Measurements from ENCODE around the gene TFDP1. TPM values are rescaled to one million over a fixed set of nuclear protein-coding genes. Genes with fewer than 3 reads are reported as not detected.
"Not testable (repeated sequence)": the region's sequence is repeated elsewhere in the genome, so short reads cannot be mapped to it uniquely, and the experiment has no call there.

Gene TFDP1
- total and polyA plus RNA-seq, 4 experiments from 2014 or later = 20.7 to 63.4 (median 39.4) TPM

DNA sequence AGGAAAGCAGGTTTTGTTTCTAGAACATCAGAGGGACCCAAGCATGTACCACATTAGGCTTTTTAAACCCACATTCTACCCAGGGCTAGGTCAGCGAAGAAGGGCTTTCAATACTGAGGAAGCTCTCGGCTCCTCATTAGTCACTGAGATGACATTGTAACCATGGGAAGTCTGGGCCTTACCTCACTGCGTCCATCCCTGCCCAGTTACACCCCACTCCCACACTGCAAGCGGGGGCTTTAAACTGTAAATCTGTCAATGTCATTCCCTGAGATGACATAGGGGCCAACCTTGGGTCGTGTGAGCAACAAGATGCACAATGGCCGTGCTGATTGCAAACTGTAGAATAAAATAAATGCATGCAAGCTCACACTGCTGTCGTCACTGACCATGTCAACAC lies 21.7 kb upstream of the TFDP1 start:
- ChIA-PET POLR2A (ENCODE audit: partially characterized antibody) (no interaction called here), CTCF (ENCODE audit: partially characterized antibody) (no interaction called here)
- Histone ChIP-seq H3K4me3 (ENCODE audit: low read length in 2 of 2) (no peak overlapping the region), H3K27me3 (ENCODE audit: insufficient read depth, low read length) (no peaks in the 10 kb centered on the region), H3K9me3 (ENCODE audit: control insufficient read depth in 1 of 2, low read length in 2 of 2) (no peaks in the 10 kb centered on the region), H3K27ac (ENCODE audit: low read depth, low read length) (no peak overlapping the region), H3K4me1 (ENCODE audit: insufficient read depth, low read length) (no peaks in the 10 kb centered on the region), H3K36me3 (ENCODE audit: insufficient read depth, low read length) (no peaks in the 10 kb centered on the region)
- Mint-ChIP-seq H3K27me3 (peaks cover 9 to 10% of the 10 kb centered on the region in 2 donors), H3K9me3 (no peaks in the 10 kb centered on the region), H3K36me3 (no peaks in the 10 kb centered on the region), H3K4me1 (peaks cover 0 to 1% (median 0%) of the 10 kb centered on the region in 4 donors), H3K4me3 (no peak overlapping the region), H3K27ac (no peak overlapping the region)
- intact Hi-C loops (cut with micrococcal nuclease) = no loop called here
- DNase-seq = no peak

DNA sequence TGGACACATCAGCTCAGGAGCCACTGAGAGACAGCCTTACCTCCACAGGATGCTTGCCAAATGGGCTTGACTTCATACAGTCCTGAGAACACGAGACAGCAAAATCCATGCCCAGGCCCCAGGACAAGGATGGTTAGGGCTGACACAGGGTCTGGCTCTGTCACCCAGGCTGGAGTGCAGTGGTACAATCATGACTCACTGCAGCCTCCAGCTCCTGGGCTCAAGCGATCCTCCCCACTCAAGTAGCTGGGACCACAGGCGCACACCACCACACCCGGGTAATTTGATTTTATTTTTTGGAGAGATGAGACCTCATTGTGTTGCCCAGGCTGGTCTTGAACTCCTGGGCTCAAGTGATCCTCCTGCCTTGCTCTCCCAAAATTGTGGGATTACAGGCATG lies 21.0 kb upstream of the TFDP1 start:
- H3K36me3 Mint-ChIP-seq; CTCF ChIA-PET (ENCODE audit: partially characterized antibody); POLR2A ChIA-PET (ENCODE audit: partially characterized antibody); H3K27me3 ChIP-seq (ENCODE audit: insufficient read depth, low read length); H3K4me1 ChIP-seq (ENCODE audit: insufficient read depth, low read length); DNase-seq; H3K9me3 ChIP-seq (ENCODE audit: control insufficient read depth in 1 of 2, low read length in 2 of 2); H3K4me1 Mint-ChIP-seq; intact Hi-C loops (cut with micrococcal nuclease); H3K4me3 ChIP-seq (ENCODE audit: low read length in 2 of 2); H3K27ac Mint-ChIP-seq; H3K9me3 Mint-ChIP-seq; H3K27ac ChIP-seq (ENCODE audit: low read depth, low read length); H3K36me3 ChIP-seq (ENCODE audit: insufficient read depth, low read length); H3K4me3 Mint-ChIP-seq: not testable (repeated sequence)
- H3K27me3 Mint-ChIP-seq = peaks cover 14% of the 10 kb centered on the region in 2 donors

- Mint-ChIP-seq H3K4me1 (no peaks in the 10 kb centered on the region), H3K9me3 (no peaks in the 10 kb centered on the region), H3K27ac (no peak overlapping the region), H3K27me3 (peaks cover 20% of the 10 kb centered on the region in 2 donors), H3K4me3 (no peak overlapping the region), H3K36me3 (no peaks in the 10 kb centered on the region)
- Histone ChIP-seq H3K27ac (ENCODE audit: low read depth, low read length) (no peak overlapping the region), H3K4me3 (ENCODE audit: low read length in 2 of 2) (no peak overlapping the region), H3K27me3 (ENCODE audit: insufficient read depth, low read length) (no peaks in the 10 kb centered on the region), H3K4me1 (ENCODE audit: insufficient read depth, low read length) (no peaks in the 10 kb centered on the region), H3K36me3 (ENCODE audit: insufficient read depth, low read length) (no peaks in the 10 kb centered on the region), H3K9me3 (ENCODE audit: control insufficient read depth in 1 of 2, low read length in 2 of 2) (no peaks in the 10 kb centered on the region)
- ChIA-PET POLR2A (ENCODE audit: partially characterized antibody) (no interaction called here), CTCF (ENCODE audit: partially characterized antibody) (no interaction called here)
- intact Hi-C loops (cut with micrococcal nuclease) = no loop called here
- no peak for DNase-seq
These were observed 20.1 kb upstream of the TFDP1 start for GRCh38 chr13:113564331-113565023.

DNA sequence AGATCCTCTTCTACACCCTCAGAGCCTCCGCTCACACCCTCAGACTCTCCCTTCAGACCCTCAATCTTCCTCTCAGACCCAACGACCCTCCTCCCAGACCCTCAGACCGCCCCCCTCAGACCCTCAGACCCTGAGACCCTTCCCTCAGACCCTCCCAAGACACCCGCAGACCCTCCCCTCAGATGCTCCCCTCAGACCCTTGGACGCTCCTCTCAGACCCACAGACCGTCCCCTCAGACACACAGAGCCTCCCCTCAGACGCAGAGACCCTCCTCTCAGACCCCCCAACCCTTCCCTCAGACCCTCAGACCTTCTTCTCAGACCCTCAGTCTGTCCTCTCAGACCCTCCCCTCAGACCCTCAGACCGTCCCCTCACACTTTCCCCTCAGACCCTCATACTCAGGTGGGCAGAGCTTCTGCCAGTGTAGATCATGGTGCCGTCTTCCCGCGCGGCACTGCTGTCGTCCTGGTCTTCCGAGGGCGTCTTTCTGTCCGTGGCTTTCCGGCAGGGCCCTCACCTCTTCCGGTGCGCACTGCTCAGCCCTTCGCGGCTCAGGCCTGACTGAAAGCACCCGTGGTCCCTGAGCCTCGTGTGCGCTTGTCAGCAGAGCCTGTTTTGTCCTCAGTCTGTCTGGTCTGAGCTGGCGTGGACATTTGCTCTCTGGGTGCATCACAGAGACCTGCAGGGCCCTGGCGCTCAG lies 18.9 kb upstream of the TFDP1 start:
- ChIA-PET CTCF (ENCODE audit: partially characterized antibody) (no interaction called here), POLR2A (ENCODE audit: partially characterized antibody) (no interaction called here)
- peaks cover 23 to 24% of the 10 kb centered on the region in 2 donors for H3K27me3 Mint-ChIP-seq
- peaks cover 0 to 2% (median 0%) of the 10 kb centered on the region in 8 donors for H3K9me3 Mint-ChIP-seq
- no peak for DNase-seq
- H3K4me3 ChIP-seq (ENCODE audit: low read length in 2 of 2) = no peak overlapping the region
- H3K36me3 Mint-ChIP-seq = no peaks in the 10 kb centered on the region
- no peaks in the 10 kb centered on the region for H3K36me3 ChIP-seq (ENCODE audit: insufficient read depth, low read length)
- H3K27ac ChIP-seq (ENCODE audit: low read depth, low read length) = no peak overlapping the region
- H3K27ac Mint-ChIP-seq = no peak overlapping the region
- no peaks in the 10 kb centered on the region for H3K4me1 Mint-ChIP-seq
- intact Hi-C loops (cut with micrococcal nuclease) = no loop called here
- no peaks in the 10 kb centered on the region for H3K4me1 ChIP-seq (ENCODE audit: insufficient read depth, low read length)
- H3K27me3 ChIP-seq (ENCODE audit: insufficient read depth, low read length) = peaks cover 3% of the 10 kb centered on the region
- H3K4me3 Mint-ChIP-seq = no peak overlapping the region
- H3K9me3 ChIP-seq (ENCODE audit: control insufficient read depth in 1 of 2, low read length in 2 of 2) = no peaks in the 10 kb centered on the region

DNA sequence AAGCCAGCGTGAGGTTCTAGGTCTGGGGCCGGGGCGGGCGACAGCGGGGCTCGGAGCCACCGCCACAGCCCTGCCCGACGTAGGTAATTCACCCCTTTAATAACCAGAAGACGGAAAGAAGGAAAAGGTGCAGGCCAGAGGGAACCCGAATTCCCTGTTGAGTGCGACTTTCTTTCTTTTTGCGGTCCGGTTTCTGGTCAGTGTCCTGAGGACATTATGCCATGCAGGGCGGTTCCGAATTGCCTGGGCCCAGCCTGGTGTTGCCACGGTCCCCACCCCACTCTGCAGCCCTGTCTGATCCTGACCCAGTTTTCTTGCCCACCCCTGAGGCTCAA lies 18.4 kb upstream of the TFDP1 start:
- Mint-ChIP-seq H3K27ac (no peak overlapping the region), H3K36me3 (no peaks in the 10 kb centered on the region), H3K4me1 (no peaks in the 10 kb centered on the region), H3K27me3 (peaks cover 23 to 24% of the 10 kb centered on the region in 2 donors), H3K9me3 (peaks cover 0 to 4% (median 0%) of the 10 kb centered on the region in 8 donors), H3K4me3 (no peak overlapping the region)
- no peak for DNase-seq
- Histone ChIP-seq H3K9me3 (ENCODE audit: control insufficient read depth in 1 of 2, low read length in 2 of 2) (no peaks in the 10 kb centered on the region), H3K36me3 (ENCODE audit: insufficient read depth, low read length) (no peaks in the 10 kb centered on the region), H3K27ac (ENCODE audit: low read depth, low read length) (no peak overlapping the region), H3K4me3 (ENCODE audit: low read length in 2 of 2) (no peak overlapping the region), H3K4me1 (ENCODE audit: insufficient read depth, low read length) (no peaks in the 10 kb centered on the region), H3K27me3 (ENCODE audit: insufficient read depth, low read length) (peaks cover 3% of the 10 kb centered on the region)
- CTCF ChIA-PET (ENCODE audit: partially characterized antibody) = no interaction called here
- intact Hi-C loops (cut with micrococcal nuclease) = no loop called here
- POLR2A ChIA-PET (ENCODE audit: partially characterized antibody) = no interaction called here

DNA sequence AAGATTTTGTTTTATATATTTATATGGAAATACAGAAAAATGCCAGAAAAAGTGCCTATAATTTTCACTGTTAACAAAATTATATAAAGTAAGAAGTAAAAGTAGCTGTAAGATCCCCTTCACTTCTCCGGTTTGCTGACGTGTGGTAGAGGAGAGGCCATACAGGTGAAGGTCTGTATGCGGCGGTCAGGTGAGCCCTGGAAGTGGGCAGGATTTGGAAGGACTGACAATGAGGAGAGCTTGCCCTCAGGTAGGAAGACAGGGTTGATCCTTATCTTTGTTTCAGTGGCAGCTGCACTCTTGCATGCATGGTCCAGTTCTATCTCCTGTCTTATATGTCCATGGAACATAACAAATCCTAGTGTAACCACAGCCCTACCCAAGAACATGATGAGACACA lies 16.9 kb upstream of the TFDP1 start:
- Mint-ChIP-seq H3K36me3 (no peaks in the 10 kb centered on the region), H3K9me3 (peaks cover 0 to 8% (median 0%) of the 10 kb centered on the region in 8 donors), H3K27me3 (peaks cover 24 to 26% of the 10 kb centered on the region in 2 donors), H3K4me3 (no peak overlapping the region), H3K4me1 (no peaks in the 10 kb centered on the region), H3K27ac (no peak overlapping the region)
- intact Hi-C loops (cut with micrococcal nuclease) = no loop called here
- Histone ChIP-seq H3K4me3 (ENCODE audit: low read length in 2 of 2) (no peak overlapping the region), H3K9me3 (ENCODE audit: control insufficient read depth in 1 of 2, low read length in 2 of 2) (no peaks in the 10 kb centered on the region), H3K36me3 (ENCODE audit: insufficient read depth, low read length) (no peaks in the 10 kb centered on the region), H3K27me3 (ENCODE audit: insufficient read depth, low read length) (peaks cover 3% of the 10 kb centered on the region), H3K27ac (ENCODE audit: low read depth, low read length) (no peak overlapping the region), H3K4me1 (ENCODE audit: insufficient read depth, low read length) (no peaks in the 10 kb centered on the region)
- DNase-seq = no peak
- ChIA-PET POLR2A (ENCODE audit: partially characterized antibody) (no interaction called here), CTCF (ENCODE audit: partially characterized antibody) (no interaction called here)

DNA sequence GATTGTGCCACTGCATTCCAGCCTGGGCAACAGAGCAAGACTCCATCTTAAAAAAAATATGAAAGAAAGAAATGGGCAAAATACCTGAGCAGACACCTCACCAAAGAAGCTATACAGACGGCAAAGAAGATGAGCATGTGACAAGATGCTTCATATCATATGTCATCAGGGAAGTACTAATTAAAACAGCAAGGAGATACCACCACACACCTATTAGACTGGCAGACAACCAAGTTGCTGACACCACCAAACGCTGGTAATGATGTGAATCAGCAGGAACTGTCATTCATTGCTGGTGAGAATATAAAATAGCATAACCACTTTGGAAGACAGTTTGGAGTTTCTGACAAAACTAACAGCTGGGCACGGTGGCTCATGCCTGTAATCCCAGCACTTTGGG lies 11.5 kb upstream of the TFDP1 start:
- H3K36me3 ChIP-seq (ENCODE audit: insufficient read depth, low read length) = no peaks in the 10 kb centered on the region
- H3K4me1 Mint-ChIP-seq = no peaks in the 10 kb centered on the region
- H3K36me3 Mint-ChIP-seq = peaks cover 1 to 4% of the 10 kb centered on the region in 2 donors
- H3K9me3 Mint-ChIP-seq = peaks cover 2 to 36% (median 17%) of the 10 kb centered on the region in 8 donors
- intact Hi-C loops (cut with micrococcal nuclease) = no loop called here
- no peak overlapping the region for H3K4me3 ChIP-seq (ENCODE audit: low read length in 2 of 2)
- H3K27me3 Mint-ChIP-seq = peaks cover 19 to 22% of the 10 kb centered on the region in 2 donors
- POLR2A ChIA-PET (ENCODE audit: partially characterized antibody) = interaction anchor here (0.6 kb wide), 1 partner anchor 734 kb away, joined by 3 read pairs; no protein-coding TSS in a partner anchor
- CTCF ChIA-PET (ENCODE audit: partially characterized antibody) = no interaction called here
- H3K27me3 ChIP-seq (ENCODE audit: insufficient read depth, low read length) = peaks cover 3% of the 10 kb centered on the region
- H3K27ac Mint-ChIP-seq = no peak overlapping the region
- no peak overlapping the region for H3K27ac ChIP-seq (ENCODE audit: low read depth, low read length)
- no peaks in the 10 kb centered on the region for H3K4me1 ChIP-seq (ENCODE audit: insufficient read depth, low read length)
- DNase-seq = no peak
- H3K9me3 ChIP-seq (ENCODE audit: control insufficient read depth in 1 of 2, low read length in 2 of 2) = no peaks in the 10 kb centered on the region
- no peak overlapping the region for H3K4me3 Mint-ChIP-seq
